ENCODE data around the gene CHN2.

Gene CHN2

GRCh38 chr7:29359482-29360093 lies 165.0 kb downstream of the CHN2 start:
- TF ChIP-seq CTCF (conservative IDR thresholded peaks at IDR 0.05): no peak
- no peak overlapping the region for H3K27ac ChIP-seq

GRCh38 chr7:29360633-29361625 lies 166.4 kb downstream of the CHN2 start:
- TF ChIP-seq CTCF (conservative IDR thresholded peaks at IDR 0.05): no peak
- no peak overlapping the region for H3K27ac ChIP-seq

- H3K27ac ChIP-seq: no peak overlapping the region
- TF ChIP-seq CTCF (conservative IDR thresholded peaks at IDR 0.05): no peak
These were observed 167.8 kb downstream of the CHN2 start for GRCh38 chr7:29362380-29362779.

- H3K27ac ChIP-seq: peak overlapping the region; percentile 38
- TF ChIP-seq CTCF (conservative IDR thresholded peaks at IDR 0.05): no peak
These were observed 169.3 kb downstream of the CHN2 start for GRCh38 chr7:29363636-29364425.

GRCh38 chr7:29364661-29365060 lies 170.1 kb downstream of the CHN2 start:
- TF ChIP-seq CTCF (conservative IDR thresholded peaks at IDR 0.05): no peak
- peak overlapping the region; percentile 38 for H3K27ac ChIP-seq

GRCh38 chr7:29365423-29365822 lies 170.8 kb downstream of the CHN2 start:
- no peak for TF ChIP-seq CTCF (conservative IDR thresholded peaks at IDR 0.05)
- no peak overlapping the region for H3K27ac ChIP-seq

GRCh38 chr7:29367784-29368183 lies 173.2 kb downstream of the CHN2 start:
- TF ChIP-seq CTCF (conservative IDR thresholded peaks at IDR 0.05): no peak

More at GRCh38 chr7:29367784-29368183, 173.2 kb downstream of the CHN2 start:
- H3K27ac ChIP-seq: no peak overlapping the region

Measured in VCaP (cell line).